Esophagus (tissue), 2 donors: ENCODE results near the gene INPP4B. TPM values are rescaled to one million over a fixed set of nuclear protein-coding genes. Genes with fewer than 3 reads are reported as not detected.
"Not testable (repeated sequence)": the region's sequence is repeated elsewhere in the genome, so short reads cannot be mapped to it uniquely, and the experiment has no call there.

Experiments
- H3K27ac ChIP-seq, 2 donors: one replicate each; pipeline ENCODE4 v1.5.1; 2013; ENCODE audit warnings: low read depth in 2 of 2, mild to moderate bottlenecking in 2 of 2, inconsistent platforms in 1 of 2, low read length in 1 of 2, moderate library complexity in 1 of 2
- H3K27me3 ChIP-seq, 2 donors: one replicate each; pipeline ENCODE4 v1.6.1; 2013; ENCODE audit warnings: low read length in 2 of 2, control low read depth in 1 of 2, mild to moderate bottlenecking in 1 of 2; ENCODE audit not compliant: insufficient read depth in 2 of 2, control insufficient read depth in 1 of 2
- H3K36me3 ChIP-seq, 2 donors: one replicate each; pipeline ENCODE4 v1.6.1; 2013; ENCODE audit warnings: low read length in 1 of 2; ENCODE audit not compliant: control insufficient read depth in 2 of 2, insufficient read depth in 2 of 2
- H3K4me1 ChIP-seq, 2 donors: one replicate each; pipeline ENCODE4 v1.6.1; 2013; ENCODE audit warnings: low read length in 1 of 2; ENCODE audit not compliant: control insufficient read depth in 2 of 2, insufficient read depth in 2 of 2
- H3K4me3 ChIP-seq, 2 donors: one replicate each; pipeline ENCODE4 v1.5.1; 2013; ENCODE audit warnings: low read length in 2 of 2, mild to moderate bottlenecking in 2 of 2, low read depth in 1 of 2, moderate library complexity in 1 of 2
- H3K9me3 ChIP-seq, 2 donors: one replicate each; pipeline ENCODE4 v1.6.1; 2013; ENCODE audit warnings: mild to moderate bottlenecking in 2 of 2, low read depth in 1 of 2, low read length in 1 of 2, moderate library complexity in 1 of 2; ENCODE audit not compliant: control insufficient read depth in 2 of 2, insufficient read depth in 1 of 2
- WGBS, 2 donors: extraction: QIAGEN DNeasy Blood & Tissue Kit; methylation state at CpG; one replicate each; pipeline ENCODE4 v1.1.7; 2013; 5-methylcytosine and 5-hydroxymethylcytosine counted together
- polyA plus RNA-seq, 2 donors: library from polyadenylated mRNA; stranded (reverse); fragments of 200-250 nt; gene quantifications; one replicate each; pipeline ENCODE4 v1.2.3, GENCODE V29; 2013
- donor health status: healthy with polysubstance abuse.
- donor health status: Bipolar disorder and iron deficiency.

Gene INPP4B
- polyA plus RNA-seq, 2 donors = 2.5 to 4.4 TPM

- 78 to 92% methylated on average over 1 of the region's 1 CpG for WGBS, 2 donors
- no peaks in the 10 kb centered on the region for H3K27me3 ChIP-seq
- H3K27ac ChIP-seq = no peak overlapping the region
- H3K36me3 ChIP-seq = no peaks in the 10 kb centered on the region
- no peaks in the 10 kb centered on the region for H3K4me1 ChIP-seq
- H3K4me3 ChIP-seq = no peak overlapping the region
- H3K9me3 ChIP-seq = no peaks in the 10 kb centered on the region
Measured at GRCh38 chr4:142663828-142664227, 182.3 kb downstream of the INPP4B start.

- H3K4me3 ChIP-seq = no peak overlapping the region
- H3K27me3 ChIP-seq = no peaks in the 10 kb centered on the region
- H3K27ac ChIP-seq = no peak overlapping the region
- peaks cover 5 to 10% of the 10 kb centered on the region in 2 donors for H3K9me3 ChIP-seq
- WGBS, 2 donors = 82 to 84% methylated on average over 8 of the region's 8 CpGs
- no peaks in the 10 kb centered on the region for H3K4me1 ChIP-seq
- H3K36me3 ChIP-seq = no peaks in the 10 kb centered on the region
Measured at GRCh38 chr4:142660728-142661127, 185.4 kb downstream of the INPP4B start.

- Histone ChIP-seq H3K4me1 (no peaks in the 10 kb centered on the region), H3K36me3 (no peaks in the 10 kb centered on the region), H3K27ac (no peak overlapping the region), H3K4me3 (no peak overlapping the region), H3K27me3 (no peaks in the 10 kb centered on the region), H3K9me3 (peaks cover 5 to 10% of the 10 kb centered on the region in 2 donors)
- WGBS, 2 donors = 86 to 96% methylated on average over 5 of the region's 5 CpGs
Measured at GRCh38 chr4:142656178-142656577, 189.9 kb downstream of the INPP4B start.

GRCh38 chr4:142648378-142648777 is 197.7 kb downstream of the INPP4B start:
- Histone ChIP-seq H3K9me3 (no peaks in the 10 kb centered on the region), H3K4me1 (no peaks in the 10 kb centered on the region)
- WGBS, 2 donors = 72 to 79% methylated on average over 5 of the region's 5 CpGs

GRCh38 chr4:142645475-142646108 is 200.5 kb downstream of the INPP4B start:
- Histone ChIP-seq H3K4me1 (no peaks in the 10 kb centered on the region), H3K36me3 (no peaks in the 10 kb centered on the region), H3K27ac (no peak overlapping the region), H3K9me3 (no peaks in the 10 kb centered on the region), H3K4me3 (no peak overlapping the region), H3K27me3 (no peaks in the 10 kb centered on the region)
- WGBS, 2 donors = 44 to 52% methylated on average over 4 of the region's 4 CpGs

More at GRCh38 chr4:142648378-142648777, 197.7 kb downstream of the INPP4B start:
- Histone ChIP-seq H3K4me3 (no peak overlapping the region), H3K27me3 (no peaks in the 10 kb centered on the region), H3K27ac (no peak overlapping the region), H3K36me3 (no peaks in the 10 kb centered on the region)

- H3K27ac ChIP-seq, H3K36me3 ChIP-seq, H3K27me3 ChIP-seq, H3K4me1 ChIP-seq, H3K4me3 ChIP-seq, H3K9me3 ChIP-seq: not testable (repeated sequence)
- 95 to 98% methylated on average over 1 of the region's 1 CpG for WGBS, 2 donors
Measured at GRCh38 chr4:142644628-142645027, 201.5 kb downstream of the INPP4B start.

- no peaks in the 10 kb centered on the region for H3K36me3 ChIP-seq
- no peaks in the 10 kb centered on the region for H3K27me3 ChIP-seq
- no peaks in the 10 kb centered on the region for H3K4me1 ChIP-seq
- 96 to 97% methylated on average over 2 of the region's 2 CpGs for WGBS, 2 donors
- no peak overlapping the region for H3K27ac ChIP-seq
- H3K9me3 ChIP-seq = no peaks in the 10 kb centered on the region
- no peak overlapping the region for H3K4me3 ChIP-seq
Measured at GRCh38 chr4:142637614-142638013, 208.5 kb downstream of the INPP4B start.

GRCh38 chr4:142631836-142632235 is 214.3 kb downstream of the INPP4B start:
- H3K4me1 ChIP-seq = no peaks in the 10 kb centered on the region
- 86% methylated on average over 2 of the region's 2 CpGs for WGBS, 2 donors

GRCh38 chr4:142615324-142615665 is 230.8 kb downstream of the INPP4B start:
- 78 to 84% methylated on average over 2 of the region's 2 CpGs for WGBS, 2 donors
- Histone ChIP-seq H3K4me1 (no peaks in the 10 kb centered on the region), H3K27ac (no peak overlapping the region), H3K4me3 (no peak overlapping the region), H3K9me3 (no peaks in the 10 kb centered on the region), H3K36me3 (no peaks in the 10 kb centered on the region), H3K27me3 (no peaks in the 10 kb centered on the region)

More at GRCh38 chr4:142631836-142632235, 214.3 kb downstream of the INPP4B start:
- no peaks in the 10 kb centered on the region for H3K27me3 ChIP-seq
- H3K4me3 ChIP-seq = no peak overlapping the region
- no peak overlapping the region for H3K27ac ChIP-seq
- H3K9me3 ChIP-seq = no peaks in the 10 kb centered on the region
- H3K36me3 ChIP-seq = no peaks in the 10 kb centered on the region

GRCh38 chr4:142614621-142615323 is 231.3 kb downstream of the INPP4B start:
- no peaks in the 10 kb centered on the region for H3K27me3 ChIP-seq
- H3K9me3 ChIP-seq = no peaks in the 10 kb centered on the region
- no peaks in the 10 kb centered on the region for H3K4me1 ChIP-seq
- H3K4me3 ChIP-seq = no peak overlapping the region
- H3K36me3 ChIP-seq = no peaks in the 10 kb centered on the region
- WGBS, 2 donors = 86 to 90% methylated on average over 2 of the region's 2 CpGs
- H3K27ac ChIP-seq = no peak overlapping the region
